ENCODE results near the gene GFI1B. TPM values are rescaled to one million over a fixed set of nuclear protein-coding genes. Genes with fewer than 3 reads are reported as not detected.

GFI1B gene
- total RNA-seq, 1 donor from 2014 or later = not detected

DNA sequence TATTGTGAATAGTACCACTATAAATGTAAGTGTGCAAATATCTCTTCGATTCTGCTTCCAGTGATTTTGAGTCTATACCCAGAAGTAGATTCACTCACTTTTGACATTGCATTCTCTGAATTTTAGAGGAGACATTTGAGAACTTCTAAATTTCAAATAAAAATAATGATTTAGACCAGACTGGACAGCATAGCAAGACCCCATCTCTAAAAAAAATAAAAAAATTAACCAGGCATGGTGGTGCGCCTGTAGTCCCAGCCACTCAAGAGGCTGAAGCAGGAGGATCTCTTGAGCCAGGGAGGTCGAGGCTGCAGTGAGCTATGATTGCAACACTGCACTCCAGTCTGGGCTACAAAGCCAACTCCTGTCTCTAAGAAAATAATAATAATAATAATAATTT, 1.9 kb upstream of the GFI1B start:
- no peak overlapping the region for H3K4me3 Mint-ChIP-seq (ENCODE audit: unreplicated experiment)
- H3K4me1 Mint-ChIP-seq (ENCODE audit: low read depth, unreplicated experiment) = no peaks in the 10 kb centered on the region
- H3K27ac Mint-ChIP-seq (ENCODE audit: unreplicated experiment) = no peak overlapping the region
- TF ChIP-seq, protein P1, sequence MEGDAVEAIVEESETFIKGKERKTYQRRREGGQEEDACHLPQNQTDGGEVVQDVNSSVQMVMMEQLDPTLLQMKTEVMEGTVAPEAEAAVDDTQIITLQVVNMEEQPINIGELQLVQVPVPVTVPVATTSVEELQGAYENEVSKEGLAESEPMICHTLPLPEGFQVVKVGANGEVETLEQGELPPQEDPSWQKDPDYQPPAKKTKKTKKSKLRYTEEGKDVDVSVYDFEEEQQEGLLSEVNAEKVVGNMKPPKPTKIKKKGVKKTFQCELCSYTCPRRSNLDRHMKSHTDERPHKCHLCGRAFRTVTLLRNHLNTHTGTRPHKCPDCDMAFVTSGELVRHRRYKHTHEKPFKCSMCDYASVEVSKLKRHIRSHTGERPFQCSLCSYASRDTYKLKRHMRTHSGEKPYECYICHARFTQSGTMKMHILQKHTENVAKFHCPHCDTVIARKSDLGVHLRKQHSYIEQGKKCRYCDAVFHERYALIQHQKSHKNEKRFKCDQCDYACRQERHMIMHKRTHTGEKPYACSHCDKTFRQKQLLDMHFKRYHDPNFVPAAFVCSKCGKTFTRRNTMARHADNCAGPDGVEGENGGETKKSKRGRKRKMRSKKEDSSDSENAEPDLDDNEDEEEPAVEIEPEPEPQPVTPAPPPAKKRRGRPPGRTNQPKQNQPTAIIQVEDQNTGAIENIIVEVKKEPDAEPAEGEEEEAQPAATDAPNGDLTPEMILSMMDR (IDR thresholded peaks at IDR 0.05; ENCODE audit: partially characterized antibody, unreplicated experiment) = no peak
- no peak for DNase-seq
- no peaks in the 10 kb centered on the region for H3K36me3 Mint-ChIP-seq (ENCODE audit: unreplicated experiment)
- peaks cover 1% of the 10 kb centered on the region for H3K9me3 Mint-ChIP-seq (ENCODE audit: unreplicated experiment)
- H3K27me3 Mint-ChIP-seq (ENCODE audit: unreplicated experiment) = peaks cover 16% of the 10 kb centered on the region

DNA sequence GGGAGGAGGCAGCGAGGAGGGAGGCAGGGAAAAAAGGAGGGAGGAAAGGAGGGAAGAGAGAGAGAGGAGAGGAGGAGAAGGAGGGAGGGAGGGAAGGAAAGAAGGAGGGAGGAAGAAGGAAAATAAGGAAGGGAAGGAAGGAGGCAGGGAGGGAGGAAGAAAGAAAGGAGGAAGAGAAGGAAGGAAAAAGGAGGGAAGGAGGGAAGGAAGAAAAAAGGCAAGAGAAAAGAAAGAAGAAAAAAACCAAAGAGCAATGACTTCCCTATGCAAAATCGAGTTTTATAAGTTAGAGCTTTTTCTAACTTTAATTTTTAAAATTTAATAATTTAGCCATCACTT, 413 bp upstream of the GFI1B start:
- Mint-ChIP-seq H3K27me3 (ENCODE audit: unreplicated experiment) (peaks cover 16% of the 10 kb centered on the region), H3K36me3 (ENCODE audit: unreplicated experiment) (no peaks in the 10 kb centered on the region), H3K27ac (ENCODE audit: unreplicated experiment) (no peak overlapping the region), H3K4me3 (ENCODE audit: unreplicated experiment) (no peak overlapping the region), H3K9me3 (ENCODE audit: unreplicated experiment) (no peaks in the 10 kb centered on the region), H3K4me1 (ENCODE audit: low read depth, unreplicated experiment) (no peaks in the 10 kb centered on the region)
- TF ChIP-seq, protein P1 (IDR thresholded peaks at IDR 0.05; ENCODE audit: partially characterized antibody, unreplicated experiment) = no peak
- no peak for DNase-seq

DNA sequence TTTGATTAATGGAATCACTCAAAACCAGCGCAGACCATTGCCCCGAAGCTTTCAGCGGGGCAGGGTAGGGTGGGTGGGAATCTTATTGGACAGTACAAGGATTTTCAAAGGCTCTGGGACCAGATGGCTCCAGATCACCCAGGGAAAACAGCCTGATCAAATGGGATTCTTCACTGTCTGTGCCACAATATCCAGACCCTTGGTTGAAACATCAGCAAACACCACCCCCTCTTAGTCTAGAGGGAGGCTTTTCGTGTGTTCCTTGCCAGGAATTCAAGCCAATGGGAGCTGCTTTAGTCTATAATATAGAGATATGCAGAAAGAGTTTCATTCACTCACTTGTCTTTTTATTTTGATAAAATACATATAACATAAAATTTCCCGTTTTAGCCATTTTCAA, 1.7 kb downstream of the GFI1B start:
- no peaks in the 10 kb centered on the region for H3K36me3 Mint-ChIP-seq (ENCODE audit: unreplicated experiment)
- H3K27me3 Mint-ChIP-seq (ENCODE audit: unreplicated experiment) = peaks cover 13% of the 10 kb centered on the region
- H3K27ac Mint-ChIP-seq (ENCODE audit: unreplicated experiment) = no peak overlapping the region
- TF ChIP-seq, protein P1 (IDR thresholded peaks at IDR 0.05; ENCODE audit: partially characterized antibody, unreplicated experiment) = no peak
- H3K4me3 Mint-ChIP-seq (ENCODE audit: unreplicated experiment) = no peak overlapping the region
- no peaks in the 10 kb centered on the region for H3K9me3 Mint-ChIP-seq (ENCODE audit: unreplicated experiment)
- no peak for DNase-seq
- H3K4me1 Mint-ChIP-seq (ENCODE audit: low read depth, unreplicated experiment) = no peaks in the 10 kb centered on the region

DNA sequence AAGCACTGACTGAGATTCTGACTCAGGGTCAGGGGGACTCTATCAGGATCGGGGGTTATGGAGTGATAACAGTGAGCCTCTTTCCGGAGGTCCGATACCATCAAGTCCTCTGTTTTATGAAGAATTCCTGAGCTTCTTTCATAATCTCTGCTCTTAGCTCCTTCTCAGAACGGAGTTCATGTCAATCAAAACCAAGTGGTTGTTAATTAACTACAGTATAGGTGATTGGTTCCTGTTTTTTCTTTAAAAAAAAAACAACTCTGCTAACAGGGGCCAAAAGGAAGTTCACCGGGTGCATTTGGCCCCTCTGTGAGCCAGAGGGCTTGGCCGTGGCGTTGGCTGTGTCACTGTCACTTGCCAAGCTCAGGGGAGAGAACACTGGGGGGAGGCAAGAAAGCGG, 4.0 kb downstream of the GFI1B start:
- Mint-ChIP-seq H3K4me3 (ENCODE audit: unreplicated experiment) (no peak overlapping the region), H3K36me3 (ENCODE audit: unreplicated experiment) (no peaks in the 10 kb centered on the region), H3K9me3 (ENCODE audit: unreplicated experiment) (peaks cover 2% of the 10 kb centered on the region), H3K4me1 (ENCODE audit: low read depth, unreplicated experiment) (no peaks in the 10 kb centered on the region), H3K27me3 (ENCODE audit: unreplicated experiment) (peaks cover 13% of the 10 kb centered on the region), H3K27ac (ENCODE audit: unreplicated experiment) (no peak overlapping the region)
- TF ChIP-seq, protein P1 (IDR thresholded peaks at IDR 0.05; ENCODE audit: partially characterized antibody, unreplicated experiment) = no peak
- DNase-seq = no peak

DNA sequence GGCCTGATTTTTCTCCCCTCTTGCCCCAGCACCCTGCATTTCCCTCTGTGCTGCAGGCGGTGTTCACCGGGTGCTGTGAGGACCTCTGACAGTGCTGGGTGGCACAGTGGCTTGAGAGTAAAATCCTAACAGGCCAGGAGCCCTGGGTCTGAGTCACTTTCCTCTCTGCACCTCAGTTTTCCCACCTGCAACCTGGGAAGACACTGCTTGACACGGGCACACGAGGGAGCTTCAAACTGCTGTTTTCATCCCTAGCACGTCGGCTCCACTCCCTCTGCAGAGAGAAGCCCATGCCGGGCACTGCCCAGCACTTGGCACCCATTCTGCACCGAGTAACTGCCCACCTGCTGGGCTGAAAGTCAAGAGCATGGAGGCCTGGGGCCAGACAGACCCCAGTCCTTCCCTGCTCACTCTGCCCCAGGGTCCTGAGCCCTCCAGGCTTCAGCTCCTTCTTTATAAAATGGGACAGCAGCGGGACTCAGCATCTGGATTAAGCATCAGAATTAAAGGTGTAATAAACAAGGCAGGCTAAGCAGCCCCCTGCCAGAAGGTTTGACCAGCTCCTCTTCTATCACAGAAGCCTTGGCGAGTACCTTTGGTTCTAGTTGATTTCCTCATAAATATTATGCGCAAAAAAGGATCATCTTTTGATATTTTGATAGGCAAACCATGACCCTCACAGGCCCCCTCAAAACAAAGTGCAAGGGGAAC, 5.2 kb downstream of the GFI1B start:
- peaks cover 8% of the 10 kb centered on the region for H3K27me3 Mint-ChIP-seq (ENCODE audit: unreplicated experiment)

More for the DNA sequence above, 5.2 kb downstream of the GFI1B start:
- Mint-ChIP-seq H3K36me3 (ENCODE audit: unreplicated experiment) (no peaks in the 10 kb centered on the region), H3K4me1 (ENCODE audit: low read depth, unreplicated experiment) (no peaks in the 10 kb centered on the region), H3K27ac (ENCODE audit: unreplicated experiment) (no peak overlapping the region), H3K4me3 (ENCODE audit: unreplicated experiment) (no peak overlapping the region), H3K9me3 (ENCODE audit: unreplicated experiment) (peaks cover 2% of the 10 kb centered on the region)
- TF ChIP-seq, protein P1 (IDR thresholded peaks at IDR 0.05; ENCODE audit: partially characterized antibody, unreplicated experiment) = no peak
- no peak for DNase-seq
